HG03442 (cell line): ENCODE results near the gene WDR4.
"Not testable (repeated sequence)": the region's sequence is repeated elsewhere in the genome, so short reads cannot be mapped to it uniquely, and the experiment has no call there.

Experiments
- ATAC-seq: cut with Tn5 transposase; IDR thresholded peaks from one replicate; pipeline ENCODE4 v1.9.1; 2021; ENCODE audit warnings: mild to moderate bottlenecking, moderate library complexity; ENCODE audit not compliant: unreplicated experiment

Gene WDR4

DNA sequence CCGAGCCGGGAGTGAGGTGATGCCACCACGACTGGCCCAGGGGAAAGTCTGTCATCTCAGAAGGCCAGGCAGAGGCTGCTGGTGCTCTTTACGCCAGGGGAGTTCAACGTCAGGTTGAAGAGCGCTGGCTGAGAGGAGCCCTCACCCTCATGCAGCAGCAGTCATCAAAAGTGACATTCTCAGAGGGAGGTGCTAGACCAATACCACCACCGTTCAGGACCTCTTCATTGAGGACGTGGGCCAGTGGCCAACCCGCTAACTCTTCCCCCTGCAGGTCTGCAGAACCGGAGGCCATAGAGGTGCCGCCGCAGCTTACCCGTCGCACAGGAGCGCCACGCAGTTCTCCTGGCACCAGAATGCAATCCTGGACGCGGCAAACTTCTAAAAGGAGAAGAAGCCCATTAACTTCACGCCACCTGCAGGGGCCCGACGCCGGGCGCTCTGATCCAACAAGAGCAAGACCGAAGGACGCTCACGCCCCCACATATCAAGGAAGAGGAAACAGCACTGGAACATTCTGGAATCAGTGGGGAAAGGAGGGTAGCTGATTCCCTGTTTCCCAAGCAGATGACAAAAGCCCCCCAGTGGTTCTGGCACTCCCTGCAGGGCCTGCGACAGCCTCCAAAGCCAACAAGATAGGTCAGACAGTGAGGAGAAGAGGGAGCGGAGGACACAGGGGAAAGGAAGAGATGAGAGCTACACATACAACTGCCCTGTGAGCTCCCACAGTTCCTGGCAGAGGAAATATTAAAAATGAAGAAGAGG, 24.9 kb downstream of the WDR4 start:
- ATAC-seq, result no peak

DNA sequence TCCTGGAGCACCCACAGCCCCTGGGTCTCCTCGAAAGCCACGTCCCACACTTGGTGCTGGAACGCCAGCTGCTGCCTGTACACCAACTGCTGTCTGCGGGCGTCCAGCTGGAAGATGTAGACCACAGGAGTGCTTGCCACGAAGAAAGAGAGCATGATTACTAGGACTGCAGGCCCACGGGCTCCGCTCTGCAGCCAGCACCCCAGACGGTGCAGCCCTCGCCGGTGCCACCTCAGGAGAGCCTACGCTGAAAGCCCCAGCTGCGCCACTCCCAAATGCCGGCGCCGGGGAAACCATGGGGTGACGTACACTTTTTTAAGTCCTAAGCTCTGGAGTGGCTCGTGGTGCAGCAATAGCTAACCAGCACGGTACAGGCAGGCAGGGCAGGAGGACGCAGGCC, 25.7 kb downstream of the WDR4 start:
- ATAC-seq, result no peak

DNA sequence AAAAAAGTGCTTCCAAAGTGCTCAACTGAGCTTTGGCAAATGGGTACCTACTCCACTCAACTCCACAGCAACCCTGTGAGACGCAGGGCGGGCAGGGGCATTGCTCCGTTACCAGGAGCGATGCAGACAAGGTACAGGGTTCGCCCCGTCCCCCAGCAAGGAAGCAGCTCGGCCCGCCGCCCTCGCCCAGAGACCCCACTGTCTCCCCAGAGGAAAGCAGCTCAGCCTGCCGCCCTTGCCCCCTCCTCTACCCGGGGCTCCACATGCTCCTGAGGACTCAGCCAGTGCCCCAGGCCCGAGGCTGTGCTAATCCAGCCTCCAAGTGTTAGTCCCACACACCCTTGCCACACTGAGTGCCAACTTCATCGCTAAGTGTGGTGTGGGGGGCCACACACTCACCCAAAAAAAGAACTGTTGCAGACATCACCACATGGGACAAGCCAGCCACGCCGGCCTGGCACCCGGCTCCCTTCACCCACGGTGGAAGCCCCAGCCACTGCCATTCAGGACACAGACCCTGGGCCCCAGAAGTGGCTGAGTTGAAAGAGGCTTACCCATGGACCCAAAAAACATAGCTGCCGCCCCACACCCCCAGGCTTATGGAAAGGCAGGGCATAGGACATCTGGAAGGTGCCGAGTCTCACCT, 26.3 kb downstream of the WDR4 start:
- ATAC-seq, result no peak

DNA sequence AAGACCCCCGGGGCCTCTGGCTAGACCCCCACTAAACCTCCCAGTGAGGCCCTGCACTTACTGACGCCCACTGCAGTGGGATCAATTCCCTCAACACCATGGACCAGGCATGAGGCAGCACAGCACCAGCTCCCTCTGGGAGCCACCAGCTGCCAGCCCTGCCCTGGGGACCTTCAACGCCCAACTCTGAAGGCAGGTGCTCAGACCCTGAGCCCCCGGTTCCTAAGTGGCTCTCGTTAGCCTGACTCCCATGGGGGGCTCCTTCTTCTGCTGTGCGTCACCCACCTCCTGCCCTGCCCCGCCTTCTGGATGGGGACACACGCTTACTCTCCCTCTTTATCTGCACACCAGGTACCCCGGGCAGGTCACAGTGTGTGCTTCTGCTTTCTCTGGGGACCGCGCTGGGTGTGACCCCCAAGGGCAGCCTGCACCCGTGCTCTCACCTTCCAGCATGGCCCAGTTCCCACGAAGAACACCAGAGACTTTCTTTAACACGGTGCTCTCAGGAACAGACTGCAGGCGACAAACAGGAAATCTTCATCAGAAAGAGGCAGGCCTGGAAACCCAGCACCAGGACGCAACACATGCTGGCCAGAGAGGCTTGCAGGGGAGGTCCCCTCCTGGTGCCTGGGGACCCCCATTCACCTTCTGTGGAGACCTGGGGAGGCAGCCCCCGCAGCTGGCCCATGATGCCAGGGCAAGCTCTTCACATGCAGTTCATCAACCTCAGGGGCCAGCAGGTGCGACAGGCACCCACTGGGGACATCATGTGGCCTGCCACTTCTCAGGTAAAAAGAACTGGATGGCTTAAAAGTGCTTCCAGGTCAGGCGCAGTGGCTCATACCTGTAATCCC, 27.3 kb downstream of the WDR4 start:
- ATAC-seq, result no peak

DNA sequence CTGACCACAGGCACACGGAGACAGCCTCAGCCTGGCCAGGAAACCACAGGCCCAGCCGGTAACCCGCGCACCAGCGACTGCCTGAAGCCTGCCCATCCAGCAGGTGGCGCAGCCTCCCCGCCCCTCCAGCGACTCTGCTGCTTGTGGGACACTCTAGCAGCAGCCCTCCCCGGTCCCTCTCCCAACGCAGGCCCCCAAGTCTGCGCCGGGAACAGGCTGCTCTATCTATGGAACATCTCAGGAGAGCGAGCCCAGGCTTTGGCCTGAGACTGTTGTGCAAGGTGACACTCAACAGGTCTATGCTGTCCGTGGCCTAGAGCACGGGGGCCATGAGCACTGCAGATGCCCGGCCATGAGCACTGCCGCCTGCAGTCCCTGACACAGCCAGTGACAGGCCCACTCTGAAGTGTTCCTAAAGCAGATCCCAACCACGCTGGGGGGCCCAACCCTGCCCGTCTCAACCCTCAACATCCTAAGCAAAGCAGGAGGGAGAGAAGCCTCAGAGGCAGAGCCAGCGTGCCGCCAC, 28.4 kb downstream of the WDR4 start:
- no peak for ATAC-seq

DNA sequence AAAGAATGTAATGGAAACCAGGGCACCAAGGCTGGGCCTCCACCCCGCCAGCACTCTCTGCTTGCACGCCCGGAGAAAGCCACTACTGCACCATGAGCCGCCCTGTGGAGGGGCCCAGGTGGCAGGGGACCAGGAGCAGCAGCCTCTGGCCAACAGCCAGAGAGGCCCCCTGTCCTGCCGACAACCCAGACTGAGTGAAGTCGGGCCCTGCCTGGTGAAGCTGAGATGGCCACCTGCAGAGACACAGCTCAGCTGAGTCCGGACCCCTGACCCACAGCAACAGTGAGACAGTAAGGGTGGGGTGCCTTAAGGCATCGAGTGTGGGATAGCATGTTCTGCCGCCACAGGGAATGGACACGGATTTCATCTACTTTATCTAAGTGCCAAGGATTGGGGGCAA, 28.9 kb downstream of the WDR4 start:
- no peak for ATAC-seq

DNA sequence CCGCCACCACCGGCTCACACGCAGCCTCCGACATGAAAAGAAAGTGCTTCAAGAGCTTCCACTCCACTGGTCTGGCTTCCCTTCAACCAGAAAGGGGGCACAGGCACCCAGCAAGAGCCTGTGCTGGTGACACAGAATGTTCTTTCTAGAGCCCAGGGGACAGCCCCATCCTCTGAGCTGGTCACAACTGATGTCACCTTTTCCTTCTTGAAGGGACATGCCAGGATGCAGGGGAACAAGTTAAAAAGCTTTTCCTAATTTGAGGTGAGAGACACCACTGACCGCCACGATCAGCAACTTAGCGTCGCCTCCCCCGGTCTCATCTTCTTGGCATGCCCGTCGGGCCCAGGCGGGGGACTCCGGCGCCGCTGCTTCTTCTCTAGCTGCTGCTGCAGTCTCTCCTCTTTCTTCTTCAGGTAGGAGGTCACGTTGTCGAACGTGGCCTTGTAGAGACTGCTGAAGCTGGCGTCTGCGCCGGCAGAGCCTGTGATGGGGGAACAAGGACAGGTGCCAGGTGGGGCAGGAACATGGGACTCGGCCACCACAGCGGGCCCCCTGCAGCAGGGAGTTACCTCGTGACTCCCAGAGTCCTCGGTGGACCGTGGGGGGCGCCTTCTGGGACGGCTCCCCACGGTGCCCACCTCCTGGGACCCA, 29.5 kb downstream of the WDR4 start:
- no peak for ATAC-seq

DNA sequence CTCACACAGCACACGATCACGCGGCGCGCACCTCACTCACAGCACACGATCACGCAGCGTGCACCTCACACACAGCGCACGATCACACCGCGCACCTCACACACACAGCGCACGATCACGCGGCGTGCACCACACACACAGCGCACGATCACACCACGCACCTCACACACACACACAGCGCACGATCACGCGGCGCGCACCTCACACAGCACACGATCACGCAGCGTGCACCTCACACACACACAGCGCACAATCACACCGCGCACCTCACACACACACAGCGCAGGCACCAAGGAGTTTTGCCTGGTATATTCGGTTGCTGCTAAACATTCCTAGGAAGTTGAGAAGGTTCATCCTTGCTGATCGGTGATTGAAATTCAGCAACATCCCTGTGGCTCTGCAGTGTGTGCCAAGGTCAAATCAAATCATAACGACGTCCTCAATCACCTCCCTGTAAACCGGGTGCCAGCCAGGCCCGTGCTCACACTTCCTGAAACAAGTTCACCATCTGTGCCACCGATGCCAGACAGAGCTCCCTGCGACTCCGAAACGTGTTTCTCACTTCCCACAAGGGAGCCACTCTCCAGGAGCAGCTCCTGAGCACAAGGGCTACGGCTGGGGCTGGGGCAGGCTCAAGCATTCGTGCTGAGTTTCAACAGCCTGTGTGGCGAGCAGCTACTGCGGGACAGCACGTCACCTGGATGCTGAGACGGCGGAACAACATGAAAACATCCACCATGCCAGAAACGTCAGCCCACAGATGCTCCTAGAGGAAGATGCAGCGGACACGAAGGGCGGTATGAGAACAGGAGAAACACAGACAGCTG, 30.2 kb downstream of the WDR4 start:
- ATAC-seq, result no peak

DNA sequence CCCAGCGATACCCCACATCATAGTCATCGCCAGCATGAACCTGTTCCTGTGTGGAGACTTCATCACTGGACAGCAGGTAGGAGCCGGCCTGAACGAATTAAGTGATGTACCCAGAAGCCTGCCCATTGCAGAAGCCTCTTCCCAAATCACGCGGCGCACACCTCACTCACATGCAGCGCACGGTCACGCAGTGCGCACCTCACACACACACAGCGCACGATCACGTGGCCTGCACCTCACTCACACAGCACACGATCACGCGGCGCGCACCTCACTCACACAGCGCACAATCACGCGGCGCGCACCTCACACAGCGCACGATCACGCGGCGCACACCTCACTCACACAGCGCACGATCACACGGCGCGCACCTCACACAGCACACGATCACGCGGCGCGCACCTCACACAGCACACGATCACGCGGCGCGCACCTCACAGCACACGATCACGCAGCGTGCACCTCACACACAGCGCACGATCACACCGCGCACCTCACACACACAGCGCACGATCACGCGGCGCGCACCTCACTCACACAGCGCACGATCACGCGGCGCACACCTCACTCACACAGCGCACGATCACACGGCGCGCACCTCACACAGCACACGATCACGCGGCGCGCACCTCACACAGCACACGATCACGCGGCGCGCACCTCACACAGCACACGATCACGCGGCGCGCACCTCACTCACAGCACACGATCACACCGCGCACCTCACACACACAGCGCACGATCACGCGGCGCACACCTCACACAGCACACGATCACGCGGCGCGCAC, 31.0 kb downstream of the WDR4 start:
- ATAC-seq, result not testable (repeated sequence)

DNA sequence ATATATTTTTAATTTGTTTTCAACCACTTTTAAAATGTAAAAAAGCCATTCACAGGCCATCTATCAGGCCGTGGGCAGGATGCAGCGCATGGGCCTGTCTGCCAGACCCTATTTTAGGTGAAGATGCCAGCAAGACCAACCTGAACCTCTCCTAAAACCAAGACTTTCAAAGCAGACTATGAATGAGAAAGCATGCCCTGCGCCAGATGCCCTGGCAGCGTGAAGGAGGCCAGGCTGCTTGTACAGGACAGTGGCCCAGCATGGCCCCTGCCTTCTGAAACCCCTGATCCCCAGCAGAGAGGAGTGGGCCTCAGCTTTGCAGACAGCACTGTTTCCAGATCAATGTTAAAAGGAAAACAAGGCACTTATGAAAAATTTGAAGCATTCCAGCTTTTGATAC, 31.6 kb downstream of the WDR4 start:
- ATAC-seq, result no peak

DNA sequence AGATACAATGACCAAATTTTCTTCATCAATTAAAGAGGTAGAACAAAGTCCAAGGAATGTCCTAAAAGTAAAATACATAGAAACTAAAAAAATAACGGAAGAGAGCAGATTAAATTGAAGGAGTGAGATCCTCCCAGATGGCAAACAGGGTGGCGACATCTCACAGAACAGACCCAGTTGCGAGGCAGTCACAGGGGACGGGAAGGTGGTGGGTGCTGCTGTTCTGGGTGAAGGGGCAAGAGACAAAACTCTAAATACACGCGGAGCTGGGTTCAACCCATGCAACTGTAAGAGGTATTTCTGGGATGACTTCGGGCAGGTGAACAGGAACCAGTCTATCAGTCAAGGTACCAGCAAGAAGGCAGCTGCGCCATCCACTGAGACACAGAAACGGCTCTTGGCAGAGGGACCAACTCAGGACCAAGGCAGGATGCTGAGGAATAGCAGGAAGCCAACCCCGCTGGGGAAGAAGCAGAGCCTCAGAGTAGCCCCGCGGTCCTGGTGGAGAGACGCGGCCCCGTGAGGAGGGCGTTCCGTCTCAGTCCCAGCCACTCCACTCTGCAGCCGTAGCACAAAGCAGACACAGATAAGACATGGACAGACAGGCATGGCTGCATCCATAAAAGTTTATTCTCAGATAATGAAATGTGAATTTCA, 32.2 kb downstream of the WDR4 start:
- no peak for ATAC-seq

DNA sequence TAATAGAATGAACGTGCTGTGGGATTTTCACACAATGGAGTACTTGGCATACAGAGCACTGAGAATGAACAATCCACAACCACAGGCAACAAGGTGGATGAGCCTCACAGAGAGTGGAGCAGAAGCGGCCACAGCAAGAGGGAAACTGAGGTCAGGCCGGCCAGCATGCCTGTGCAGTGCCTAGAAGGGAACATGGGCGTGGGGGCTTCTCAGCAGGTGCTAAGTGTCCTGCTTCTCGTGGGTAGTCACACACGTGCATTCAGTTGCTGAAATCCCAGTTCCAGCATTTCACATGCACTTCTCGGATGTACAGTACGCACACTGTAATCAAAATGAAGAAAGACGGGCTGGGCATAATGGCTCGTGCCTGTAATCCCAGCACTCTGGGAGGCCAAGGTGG, 33.1 kb downstream of the WDR4 start:
- no peak for ATAC-seq

DNA sequence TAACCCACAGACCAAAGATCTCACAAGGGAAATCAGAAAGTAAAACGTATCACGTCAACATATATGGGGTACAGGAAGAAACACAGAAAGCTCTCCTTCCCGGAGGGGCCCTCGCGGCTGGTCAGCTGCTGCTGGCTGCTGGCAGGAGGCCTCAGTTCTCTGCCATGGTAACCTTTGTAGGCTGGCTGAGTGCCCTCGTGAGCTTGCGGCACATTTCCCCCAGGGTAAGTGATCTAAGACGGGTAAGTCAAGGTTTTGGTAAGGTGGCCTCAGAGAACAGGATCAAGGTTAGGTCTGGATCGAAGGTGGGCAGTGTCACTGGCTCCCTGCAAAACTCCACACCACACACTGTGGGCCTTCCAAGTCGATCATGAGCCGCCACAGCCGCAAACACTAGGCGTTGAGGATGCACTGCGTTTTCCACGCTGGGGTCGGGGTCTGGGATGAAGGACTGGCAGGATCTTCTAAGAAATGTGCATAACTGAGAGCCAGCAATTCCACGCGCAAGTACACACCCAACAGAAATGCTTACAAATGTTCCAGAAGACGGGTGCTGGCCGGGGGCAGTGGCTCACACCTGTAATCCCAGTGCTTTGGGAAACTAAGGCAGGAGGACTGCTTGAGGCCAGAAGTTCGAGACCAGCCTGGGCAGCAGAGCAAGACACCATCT, 33.9 kb downstream of the WDR4 start:
- ATAC-seq, result no peak

DNA sequence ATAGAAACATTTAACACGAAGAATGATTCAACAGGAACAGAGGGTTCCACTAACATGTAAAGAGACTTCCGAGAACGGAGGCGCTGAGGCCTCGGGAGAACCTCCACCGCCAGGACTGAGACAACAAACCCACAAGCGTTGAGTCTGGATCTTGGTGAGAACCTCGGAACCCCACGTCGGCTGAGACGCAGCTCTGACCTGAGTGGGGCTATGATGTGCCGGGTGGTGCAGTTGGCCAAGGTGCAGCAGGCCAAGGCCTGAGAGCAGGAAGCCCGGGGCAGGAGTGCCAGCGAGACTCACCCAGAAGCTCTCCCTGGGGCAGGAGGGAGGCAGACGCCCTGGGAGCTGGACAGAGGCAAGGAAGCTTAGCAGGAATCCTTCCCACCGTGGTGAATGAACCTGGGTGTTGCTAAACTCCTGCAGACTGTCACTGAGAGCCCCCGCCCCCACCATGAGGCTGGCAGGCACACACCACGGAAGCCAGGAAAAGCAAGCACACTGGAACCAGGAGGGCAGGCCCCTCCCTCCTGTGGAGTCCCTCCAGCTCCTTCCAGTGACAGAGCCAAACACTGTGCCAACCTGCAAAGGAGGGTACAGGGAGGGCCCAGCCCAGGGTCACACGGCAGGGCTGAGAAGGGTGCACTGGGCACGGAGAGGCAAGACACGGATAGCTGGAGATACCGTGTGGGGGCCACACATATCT, 34.8 kb downstream of the WDR4 start:
- no peak for ATAC-seq

DNA sequence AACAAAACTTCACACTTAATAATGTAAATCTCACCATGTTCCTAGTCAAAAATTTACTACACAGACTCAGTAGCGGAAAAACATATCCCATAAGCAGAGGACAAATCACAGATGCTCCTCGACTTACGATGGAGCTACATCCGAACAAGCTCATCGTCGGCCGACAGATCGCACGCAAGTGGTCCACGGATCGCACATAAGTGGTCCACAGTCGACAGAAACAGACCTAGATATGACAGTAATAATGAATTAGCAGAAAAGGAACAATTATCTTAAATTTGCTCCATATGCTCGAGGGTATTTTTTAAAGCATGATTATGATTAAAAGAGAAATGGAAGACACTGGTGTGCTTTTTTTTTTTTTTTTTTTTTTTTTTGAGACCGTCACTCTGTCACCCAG, 36.3 kb downstream of the WDR4 start:
- ATAC-seq, result no peak

DNA sequence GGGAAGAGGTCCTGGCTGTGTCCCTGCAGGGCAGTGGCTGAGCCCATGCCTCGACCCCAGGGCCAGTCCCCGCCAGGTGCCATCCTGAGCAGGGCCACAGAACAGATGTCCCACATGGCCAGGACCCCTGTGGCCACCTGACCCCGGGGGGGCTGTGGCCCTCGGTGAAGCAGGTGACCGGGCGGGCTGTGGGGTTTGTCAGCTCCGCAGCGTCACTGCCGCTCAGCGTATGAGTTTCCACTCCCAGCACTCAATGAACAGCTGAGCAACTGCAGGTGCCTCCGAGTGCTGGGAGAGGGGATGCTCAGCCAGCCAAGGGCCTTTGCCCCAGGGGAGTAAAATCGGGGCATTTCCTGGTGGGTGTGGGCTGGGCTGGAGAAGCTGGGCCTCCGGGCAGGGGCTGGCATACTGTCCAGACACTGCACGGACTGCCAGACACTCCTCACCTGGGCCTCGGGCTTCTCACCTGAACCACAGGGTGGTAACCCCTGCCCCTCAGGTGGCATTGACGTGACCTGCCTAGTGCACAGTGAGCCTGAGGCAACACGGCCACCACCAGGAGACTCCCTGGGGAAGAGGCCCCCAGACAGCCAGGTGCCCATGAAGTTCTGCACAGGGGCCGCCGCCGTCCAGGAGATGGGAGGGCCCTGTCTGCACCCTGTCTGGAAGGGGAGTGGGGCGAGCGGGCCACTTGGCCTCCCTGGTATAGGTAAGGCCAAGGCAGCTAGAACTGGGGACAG, 37.3 kb downstream of the WDR4 start:
- not testable (repeated sequence) for ATAC-seq
